OCI-LY7 (cell line): Measurements from ENCODE around the gene RAB9B. TPM values are rescaled to one million over a fixed set of nuclear protein-coding genes. Genes with fewer than 3 reads are reported as not detected.

Experiments
- Bru-seq: library from RNA; stranded (reverse); fragments of 400-500 nt; gene quantifications from one replicate; lab custom pipeline; 2021; lab: Mats Ljungman, UMichigan
- BruChase-seq, 2 experiments: library from RNA; stranded (reverse); fragments of 400-500 nt; gene quantifications; one replicate each; lab custom pipeline; 2021; lab: Mats Ljungman, UMichigan
- BruUV-seq: library from RNA; stranded (reverse); fragments of 400-500 nt; replicated peaks from 2 replicates; lab custom pipeline; 2021; lab: Mats Ljungman, UMichigan
- CTCF ChIA-PET: fragments of 300-600 bp; sonication (Branson Sonifier 250); formaldehyde crosslinking; loops from one replicate; lab custom pipeline; 2022; ENCODE audit warnings: antibody characterized with exemption; ENCODE audit not compliant: unreplicated experiment; lab: Charles Lee
- POLR2A ChIA-PET: fragments of 300-600 bp; sonication (Branson Sonifier 250); formaldehyde crosslinking; loops from one replicate; lab custom pipeline; 2022; ENCODE audit warnings: antibody characterized with exemption; lab: Charles Lee
- DNase-seq: peaks from one replicate; pipeline ENCODE4 v3.0.0-alpha.2; 2015; ENCODE audit warnings: low spot score
- H2AFZ ChIP-seq: fragments of 200-600 bp; sonication (generic), shearing (Covaris generic); 2 replicates; pipeline ENCODE4 v1.6.1; 2014; ENCODE audit warnings: mild to moderate bottlenecking, antibody characterized with exemption, low read length, moderate library complexity
- H3K27ac ChIP-seq: fragments of 200-600 bp; sonication (generic); 2 replicates; pipeline ENCODE4 v1.5.1; 2014; ENCODE audit warnings: mixed run types, low read depth, mild to moderate bottlenecking, moderate library complexity, low read length, inconsistent platforms; ENCODE audit not compliant: poor library complexity, severe bottlenecking
- H3K36me3 ChIP-seq: fragments of 200-600 bp; sonication (generic); 2 replicates; pipeline ENCODE4 v1.6.1; 2014; ENCODE audit warnings: mild to moderate bottlenecking, antibody characterized with exemption, low read length, moderate library complexity, mixed read lengths; ENCODE audit not compliant: insufficient read depth
- H3K4me1 ChIP-seq: fragments of 200-600 bp; sonication (generic); 2 replicates; pipeline ENCODE4 v1.5.1; 2014; ENCODE audit warnings: mild to moderate bottlenecking, low read length; ENCODE audit not compliant: insufficient read depth, poor library complexity, severe bottlenecking
- H3K4me2 ChIP-seq: fragments of 200-600 bp; sonication (generic); 2 replicates; pipeline ENCODE4 v1.6.1; 2014; ENCODE audit warnings: mild to moderate bottlenecking, low read length
- H3K4me3 ChIP-seq: fragments of 200-600 bp; sonication (generic); 2 replicates; pipeline ENCODE4 v1.5.1; 2014; ENCODE audit warnings: mild to moderate bottlenecking, low read depth, low read length; ENCODE audit not compliant: poor library complexity, severe bottlenecking
- H3K79me2 ChIP-seq: fragments of 200-600 bp; sonication (generic); 2 replicates; pipeline ENCODE4 v1.6.1; 2016; ENCODE audit warnings: low read depth, mild to moderate bottlenecking, low read length, moderate library complexity, mixed read lengths; ENCODE audit not compliant: insufficient read depth
- H3K9me2 ChIP-seq: fragments of 200-600 bp; sonication (generic); 2 replicates; pipeline ENCODE4 v1.6.1; 2016; ENCODE audit warnings: mild to moderate bottlenecking, low read length, mixed read lengths; ENCODE audit not compliant: insufficient read depth
- H3K9me3 ChIP-seq: fragments of 200-600 bp; sonication (generic); 2 replicates; pipeline ENCODE4 v1.6.1; 2014; ENCODE audit warnings: mild to moderate bottlenecking, mixed run types, low read length, mixed read lengths
- H4K20me1 ChIP-seq: fragments of 200-600 bp; sonication (generic); 2 replicates; pipeline ENCODE4 v1.6.1; 2014; ENCODE audit warnings: mild to moderate bottlenecking, antibody characterized with exemption, low read length, moderate library complexity, mixed read lengths; ENCODE audit not compliant: insufficient read depth
- CTCF ChIP-seq: fragments of 200-600 bp; sonication (generic); conservative IDR thresholded peaks from 2 replicates; pipeline ENCODE4 v1.5.1; 2014; ENCODE audit warnings: mild to moderate bottlenecking, antibody characterized with exemption, low read length, moderate library complexity, mixed read lengths
- EZH2phosphoT487 ChIP-seq: fragments of 200-600 bp; sonication (generic); IDR thresholded peaks from 2 replicates; pipeline ENCODE4 v1.6.1; 2018; ENCODE audit warnings: low read depth, borderline replicate concordance, mild to moderate bottlenecking, mixed run types, antibody characterized with exemption, low read length, moderate library complexity, mixed read lengths
- intact Hi-C: fragments of 100-400 bp; cut with micrococcal nuclease; formaldehyde crosslinking; loops from one replicate; pipeline ENCODE4 v1.10.0; 2022; ENCODE audit not compliant: unreplicated experiment
- long read RNA-seq: library from polyadenylated mRNA; stranded (forward); transcript quantifications from one replicate; pipeline ENCODE4 v2.0.0, GENCODE V29; 2022
- total RNA-seq, 2 experiments: library from RNA; depleted of rRNA in 1 of 2; stranded (reverse); fragments of >200 nt in 1 of 2; shearing (Covaris generic) in 1 of 2; gene quantifications; 2 replicates each; pipeline ENCODE4 v1.2.3, GENCODE V29; 2014 to 2022

The RAB9B gene
- total RNA-seq (2014; rRNA removed; shearing (Covaris generic)), result 1.3 and 2.2 TPM in 2 replicates
- 1.4 TPM in 2 replicates for total RNA-seq (2022)
- percentile 44 among the genes with signal in this experiment for Bru-seq, nascent RNA
- percentile 52 among the genes with signal in this experiment for BruChase-seq, experiment 1, labeled RNA remaining after a 6-hour chase
- BruChase-seq, experiment 2, labeled RNA remaining after a 2-hour chase, result percentile 57 among the genes with signal in this experiment
- long read RNA-seq, result 0 reads

GRCh38 chrX:103831803-103832544 is at the start of gene RAB9B:
Gene RAB9B, minus strand, starts transcription at chrX:103832257. Its CDS starts 6,473 bp downstream, at chrX:103825784.
- H3K9me2 ChIP-seq, result no peaks in the 10 kb centered on the region
- H3K4me2 ChIP-seq, result no peak within 1 kb of the TSS; the same call in 1 of the 2 replicates
- no TSS peak for BruUV-seq
- H3K4me3 ChIP-seq, result no peak within 1 kb of the TSS
- intact Hi-C loops, result no loop called here
- no peak within 1 kb of the TSS for H2AFZ ChIP-seq
- H3K9me3 ChIP-seq, result no peaks in the 10 kb centered on the region
- H3K79me2 ChIP-seq, result no peaks in the 10 kb centered on the region
- no peak within 1 kb of the TSS for H3K27ac ChIP-seq
- CTCF ChIA-PET, result no interaction called here
- no peak for DNase-seq
- TF ChIP-seq CTCF, result no peak
- TF ChIP-seq EZH2phosphoT487, result no peak
- no peaks in the 10 kb centered on the region for H4K20me1 ChIP-seq
- POLR2A ChIA-PET, result interaction anchor here (0.7 kb wide), 1 partner anchor 159 kb away, joined by 4 read pairs; no protein-coding TSS in a partner anchor
- H3K4me1 ChIP-seq, result no peaks in the 10 kb centered on the region
- no peaks in the 10 kb centered on the region for H3K36me3 ChIP-seq

- Histone ChIP-seq H4K20me1 (no peaks in the 10 kb centered on the region), H3K36me3 (no peaks in the 10 kb centered on the region), H3K4me2 (no peak overlapping the region), H3K4me3 (no peak overlapping the region), H3K79me2 (no peaks in the 10 kb centered on the region), H3K9me2 (no peaks in the 10 kb centered on the region), H3K27ac (no peak overlapping the region), H3K9me3 (no peaks in the 10 kb centered on the region), H2AFZ (no peak overlapping the region), H3K4me1 (no peaks in the 10 kb centered on the region)
- DNase-seq, result no peak
- BruUV-seq, result no TSS peak
- CTCF ChIA-PET, result no interaction called here
- TF ChIP-seq EZH2phosphoT487 (no peak), CTCF (no peak)
- POLR2A ChIA-PET, result no interaction called here
- intact Hi-C loops, result no loop called here
Measured at GRCh38 chrX:103879339-103879738, 47.3 kb upstream of the RAB9B start.
